Fibroblast of pulmonary artery (primary cell): ENCODE measurements around the gene PDE7B.

Experiments used
- DNase-seq: peaks from one replicate; pipeline ENCODE4 v3.0.0-alpha.2; 2010; ENCODE audit warnings: low read depth
- H3K4me3 ChIP-seq: replicated peaks from 2 replicates; pipeline ENCODE4 v1.5.1; 2011; ENCODE audit warnings: low read depth, mild to moderate bottlenecking, control low read depth, low read length, moderate library complexity
- CTCF ChIP-seq: IDR thresholded peaks from 2 replicates; pipeline ENCODE4 v1.5.1; 2011; ENCODE audit warnings: mild to moderate bottlenecking, control low read depth, low read length, inconsistent platforms; ENCODE audit errors: missing control alignments

PDE7B gene

GRCh38 chr6:136024711-136025110, 173.2 kb downstream of the PDE7B start:
- no peak for TF ChIP-seq CTCF
- H3K4me3 ChIP-seq = no peak overlapping the region
- DNase-seq = peak; percentile 25

- DNase-seq = no peak
- no peak for TF ChIP-seq CTCF
- no peak overlapping the region for H3K4me3 ChIP-seq
Observed at GRCh38 chr6:136025736-136026135, 174.2 kb downstream of the PDE7B start.

- DNase-seq = no peak
- TF ChIP-seq CTCF = no peak
Observed at GRCh38 chr6:136030131-136030530, 178.6 kb downstream of the PDE7B start.

GRCh38 chr6:136031982-136032381, 180.5 kb downstream of the PDE7B start:
- peak; percentile 76 for DNase-seq
- peak; percentile 69 for TF ChIP-seq CTCF
- no peak overlapping the region for H3K4me3 ChIP-seq

More at GRCh38 chr6:136030131-136030530, 178.6 kb downstream of the PDE7B start:
- no peak overlapping the region for H3K4me3 ChIP-seq

- no peak for DNase-seq
- TF ChIP-seq CTCF = no peak
- H3K4me3 ChIP-seq = no peak overlapping the region
Observed at GRCh38 chr6:136033416-136033815, 181.9 kb downstream of the PDE7B start.

GRCh38 chr6:136034422-136034821, 182.9 kb downstream of the PDE7B start:
- no peak for TF ChIP-seq CTCF
- no peak for DNase-seq
- H3K4me3 ChIP-seq = no peak overlapping the region

- no peak overlapping the region for H3K4me3 ChIP-seq
- DNase-seq = peak; percentile 95
- TF ChIP-seq CTCF = no peak
Observed at GRCh38 chr6:136035378-136036070, 184.0 kb downstream of the PDE7B start.
